Measurements from ENCODE around the gene PRKRA. TPM values are rescaled to one million over a fixed set of nuclear protein-coding genes. Genes with fewer than 3 reads are reported as not detected.

PRKRA gene
- total and polyA plus RNA-seq, 2 of the 13 experiments (the other 11 are each of a cell fraction or from before 2014, with no cell fraction given) = 53.1 to 74.7 TPM

GRCh38 chr2:178414266-178415247 is 36.4 kb downstream of the PRKRA start (continued):
- TF ChIP-seq, protein P1, sequence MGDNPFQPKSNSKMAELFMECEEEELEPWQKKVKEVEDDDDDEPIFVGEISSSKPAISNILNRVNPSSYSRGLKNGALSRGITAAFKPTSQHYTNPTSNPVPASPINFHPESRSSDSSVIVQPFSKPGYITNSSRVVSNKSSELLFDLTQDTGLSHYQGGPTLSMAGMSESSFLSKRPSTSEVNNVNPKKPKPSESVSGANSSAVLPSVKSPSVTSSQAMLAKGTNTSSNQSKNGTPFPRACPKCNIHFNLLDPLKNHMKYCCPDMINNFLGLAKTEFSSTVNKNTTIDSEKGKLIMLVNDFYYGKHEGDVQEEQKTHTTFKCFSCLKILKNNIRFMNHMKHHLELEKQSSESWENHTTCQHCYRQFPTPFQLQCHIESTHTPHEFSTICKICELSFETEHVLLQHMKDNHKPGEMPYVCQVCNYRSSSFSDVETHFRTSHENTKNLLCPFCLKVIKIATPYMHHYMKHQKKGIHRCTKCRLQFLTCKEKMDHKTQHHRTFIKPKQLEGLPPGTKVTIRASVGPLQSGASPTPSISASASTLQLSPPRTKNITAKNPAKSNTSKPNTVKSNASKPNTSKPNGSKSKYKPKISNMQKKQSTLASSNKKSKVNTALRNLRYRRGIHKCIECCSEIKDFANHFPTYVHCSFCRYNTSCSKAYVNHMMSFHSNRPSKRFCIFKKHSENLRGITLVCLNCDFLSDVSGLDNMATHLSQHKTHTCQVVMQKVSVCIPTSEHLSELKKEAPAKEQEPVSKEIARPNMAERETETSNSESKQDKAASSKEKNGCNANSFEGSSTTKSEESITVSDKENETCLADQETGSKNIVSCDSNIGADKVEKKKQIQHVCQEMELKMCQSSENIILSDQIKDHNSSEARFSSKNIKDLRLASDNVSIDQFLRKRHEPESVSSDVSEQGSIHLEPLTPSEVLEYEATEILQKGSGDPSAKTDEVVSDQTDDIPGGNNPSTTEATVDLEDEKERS (CRISPR knock-in tag; IDR thresholded peaks at IDR 0.05) = peak; percentile 75; the same call in 1 of the 2 replicates
- peak; percentile 71 for TF ChIP-seq ZNF501 (CRISPR knock-in tag; IDR thresholded peaks at IDR 0.05)
- TF ChIP-seq MAFF (IDR thresholded peaks at IDR 0.05; ENCODE audit: low read depth, low read length) = no peak
- no peak for TF ChIP-seq GLI4 (CRISPR knock-in tag; IDR thresholded peaks at IDR 0.05; ENCODE audit: borderline replicate concordance)
- no peak for TF ChIP-seq DMTF1 (CRISPR knock-in tag; IDR thresholded peaks at IDR 0.05)
- TF ChIP-seq ZSCAN25 (CRISPR knock-in tag; IDR thresholded peaks at IDR 0.05) = no peak
- TF ChIP-seq, protein P2, sequence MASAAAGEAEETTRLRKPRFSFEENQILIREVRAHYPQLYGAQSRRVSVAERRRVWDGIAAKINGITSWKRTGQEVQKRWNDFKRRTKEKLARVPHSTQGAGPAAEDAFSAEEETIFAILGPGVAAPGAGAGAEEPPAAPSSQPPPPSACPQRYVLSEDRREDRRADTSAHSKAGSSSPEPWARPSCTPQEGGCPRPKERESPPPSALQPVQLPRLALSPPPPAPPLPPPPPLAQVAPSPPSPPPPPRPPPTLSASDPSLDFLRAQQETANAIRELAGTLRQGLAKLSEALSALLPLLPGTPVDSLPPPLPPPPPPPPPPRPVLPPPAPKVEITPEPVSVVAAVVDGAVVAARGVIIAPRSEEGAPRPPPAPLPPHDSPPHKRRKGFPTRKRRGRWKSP (CRISPR knock-in tag; IDR thresholded peaks at IDR 0.05) = 0 out of 2 replicates have a peak, but pooled peaks have one; percentile 29
- no peak for TF ChIP-seq ZNF382 (CRISPR knock-in tag; IDR thresholded peaks at IDR 0.05; ENCODE audit: borderline replicate concordance)
- TF ChIP-seq SIN3B (IDR thresholded peaks at IDR 0.05; ENCODE audit: low read length) = no peak
- peak; percentile 49; the same call in 1 of the 2 replicates for TF ChIP-seq FOXK1 (CRISPR knock-in tag; IDR thresholded peaks at IDR 0.05; ENCODE audit: borderline replicate concordance, low read depth)
- TF ChIP-seq TBP (CRISPR knock-in tag; IDR thresholded peaks at IDR 0.05) = no peak
- no peak for TF ChIP-seq FOXK2 (IDR thresholded peaks at IDR 0.05)
- peak; percentile 72 for TF ChIP-seq ZEB1 (IDR thresholded peaks at IDR 0.05; ENCODE audit: insufficient replicate concordance, low read depth)
- TF ChIP-seq SNAI1 (CRISPR knock-in tag; IDR thresholded peaks at IDR 0.05; ENCODE audit: borderline replicate concordance) = no peak
- TF ChIP-seq ZNF552 (CRISPR knock-in tag; IDR thresholded peaks at IDR 0.05; ENCODE audit: borderline replicate concordance) = no peak
- TF ChIP-seq RAD21 (CRISPR knock-in tag; IDR thresholded peaks at IDR 0.05) = peak; percentile 86
- TF ChIP-seq ZNF567 (CRISPR knock-in tag; IDR thresholded peaks at IDR 0.05; ENCODE audit: borderline replicate concordance) = no peak
- TF ChIP-seq KDM1A (CRISPR knock-in tag; IDR thresholded peaks at IDR 0.05) = no peak
- TF ChIP-seq ARHGAP35 (CRISPR knock-in tag; IDR thresholded peaks at IDR 0.05; ENCODE audit: borderline replicate concordance) = 0 out of 2 replicates have a peak, but pooled peaks have one; percentile 35
- peak; percentile 42; the same call in 1 of the 2 replicates for TF ChIP-seq RXRA (CRISPR knock-in tag; IDR thresholded peaks at IDR 0.05)
- TF ChIP-seq STAT5B (CRISPR knock-in tag; IDR thresholded peaks at IDR 0.05) = no peak
- no peak for TF ChIP-seq ZNF251 (CRISPR knock-in tag; IDR thresholded peaks at IDR 0.05)
- no peak for TF ChIP-seq FOSL1 (CRISPR knock-in tag; IDR thresholded peaks at IDR 0.05; ENCODE audit: borderline replicate concordance)
